ENCODE measurements around the gene GHITM.
"Not testable (repeated sequence)": the region's sequence is repeated elsewhere in the genome, so short reads cannot be mapped to it uniquely, and the experiment has no call there.

Gene GHITM, protein sequence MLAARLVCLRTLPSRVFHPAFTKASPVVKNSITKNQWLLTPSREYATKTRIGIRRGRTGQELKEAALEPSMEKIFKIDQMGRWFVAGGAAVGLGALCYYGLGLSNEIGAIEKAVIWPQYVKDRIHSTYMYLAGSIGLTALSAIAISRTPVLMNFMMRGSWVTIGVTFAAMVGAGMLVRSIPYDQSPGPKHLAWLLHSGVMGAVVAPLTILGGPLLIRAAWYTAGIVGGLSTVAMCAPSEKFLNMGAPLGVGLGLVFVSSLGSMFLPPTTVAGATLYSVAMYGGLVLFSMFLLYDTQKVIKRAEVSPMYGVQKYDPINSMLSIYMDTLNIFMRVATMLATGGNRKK

DNA sequence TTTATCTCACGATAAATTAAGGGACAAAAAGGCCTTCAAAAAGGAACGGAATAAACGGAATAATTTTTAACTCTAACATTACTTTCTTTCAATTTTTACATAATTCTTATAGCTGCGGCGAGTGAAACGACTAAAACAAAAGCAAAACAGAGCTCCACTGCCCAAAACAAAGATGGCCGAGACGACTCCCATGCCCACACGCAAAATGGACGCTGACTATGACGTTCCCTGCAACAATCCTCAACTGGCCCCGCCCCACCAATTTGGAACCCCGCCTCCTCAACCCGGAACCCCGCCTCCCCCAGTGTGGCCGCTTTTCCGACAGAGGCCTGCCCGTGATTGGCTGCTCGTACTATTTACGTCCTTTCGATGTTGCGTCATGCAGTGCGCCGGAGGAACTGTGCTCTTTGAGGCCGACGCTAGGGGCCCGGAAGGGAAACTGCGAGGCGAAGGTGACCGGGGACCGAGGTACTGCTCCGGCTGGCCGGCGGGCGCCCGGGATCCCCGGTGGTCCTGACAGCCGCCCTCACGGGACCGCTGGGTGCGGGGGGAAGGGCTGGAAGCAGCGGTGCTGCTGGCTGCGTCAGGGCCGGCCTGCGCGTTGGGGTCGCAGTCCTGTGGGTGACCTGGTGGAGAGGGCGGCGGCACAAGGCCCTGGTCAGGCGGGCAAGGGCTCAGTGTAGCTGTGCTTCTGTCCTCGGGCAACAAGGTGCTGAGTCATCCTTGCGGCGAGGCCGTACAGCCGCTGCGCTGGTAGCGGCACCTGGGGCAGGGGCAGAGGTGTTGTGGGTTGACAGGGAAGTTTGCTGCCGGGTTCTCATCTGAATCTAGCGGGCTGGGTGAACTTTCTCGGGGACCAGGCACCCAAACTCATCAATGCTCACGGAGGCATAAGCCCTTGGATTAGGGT, at the start of gene GHITM:
Gene GHITM, plus strand, starts transcription at position 384 of the 910 bp plus-strand sequence. CDS start 1,992 bp downstream, outside the sequence.
- DNase-seq = peak; percentile 99

DNA sequence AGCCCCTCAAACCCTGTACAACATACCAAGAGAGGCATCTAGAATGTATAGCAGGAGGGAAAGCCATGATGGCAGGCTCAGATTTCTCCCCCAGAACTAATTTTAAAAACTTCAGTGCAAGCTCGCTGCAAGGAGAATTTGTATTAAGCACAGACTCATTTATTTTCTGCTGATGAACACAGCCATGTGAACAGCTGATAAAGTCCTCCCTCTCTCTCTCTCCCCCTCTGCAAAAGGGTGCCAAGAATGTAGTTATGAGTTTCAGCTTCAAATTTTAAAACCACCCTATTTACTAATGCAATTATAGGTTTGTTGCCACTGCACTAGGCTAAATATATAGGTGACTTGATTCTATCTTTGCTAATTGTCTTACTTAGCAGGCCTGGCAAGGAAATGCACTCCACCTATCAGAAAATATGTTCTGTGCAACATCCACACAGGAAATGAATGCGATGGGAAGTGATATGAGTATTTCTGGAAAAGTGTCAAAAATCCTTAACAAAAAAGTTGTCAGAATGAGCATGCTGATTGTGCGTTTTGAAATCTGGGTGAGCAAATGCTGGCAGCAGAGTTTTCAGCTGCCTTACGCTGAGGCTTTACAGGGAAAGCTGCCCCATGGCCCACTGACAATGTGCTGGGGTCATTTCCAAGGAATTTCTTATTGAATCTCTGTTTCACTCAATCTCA, 43.4 kb upstream of the GHITM start:
- peak; percentile 49 for DNase-seq

DNA sequence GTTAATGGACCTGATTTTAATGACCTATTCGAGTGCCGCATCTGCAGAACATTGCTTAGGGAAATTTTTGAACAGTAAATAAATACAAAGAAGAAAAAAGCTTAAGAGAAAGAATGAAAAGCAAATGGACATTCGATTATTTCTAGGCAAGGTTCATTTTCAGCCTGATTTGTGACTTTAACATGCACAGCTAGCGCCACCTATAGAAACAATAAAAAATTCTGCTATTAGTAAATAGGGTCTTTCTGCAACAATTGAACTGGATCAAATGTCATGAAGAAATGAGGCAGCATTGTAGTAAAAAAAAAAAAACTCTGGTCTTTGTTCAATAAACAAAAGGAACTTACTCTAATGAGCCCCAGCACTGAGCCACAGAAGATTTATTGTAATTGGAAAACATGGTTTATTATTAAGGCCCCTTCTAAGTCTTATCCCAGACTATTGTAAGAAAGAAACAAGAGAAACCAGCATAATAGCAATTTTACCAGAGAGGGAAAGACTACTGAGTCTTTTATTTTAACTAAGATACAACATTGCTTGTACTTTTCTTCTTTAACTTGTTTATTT, 41.4 kb upstream of the GHITM start:
- DNase-seq = peak; percentile 10

DNA sequence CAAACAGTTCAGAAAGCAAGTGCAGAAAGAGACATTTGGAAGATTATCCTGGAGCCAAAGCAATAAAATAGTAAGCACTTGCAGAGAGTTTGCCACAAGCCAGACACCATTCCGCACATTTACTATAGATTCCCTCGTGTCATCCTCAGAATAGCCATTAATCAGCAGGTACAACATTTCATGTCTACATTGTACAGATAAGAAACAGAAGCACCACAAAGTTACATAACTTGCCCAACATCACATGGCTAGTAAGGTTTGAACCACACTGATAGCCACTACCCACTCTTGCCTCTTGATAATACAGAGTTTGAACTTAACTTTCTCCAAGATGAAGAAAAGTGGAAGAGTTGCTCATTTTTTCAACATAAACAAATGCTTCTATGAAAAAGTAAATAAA, 40.6 kb upstream of the GHITM start:
- DNase-seq = no peak

DNA sequence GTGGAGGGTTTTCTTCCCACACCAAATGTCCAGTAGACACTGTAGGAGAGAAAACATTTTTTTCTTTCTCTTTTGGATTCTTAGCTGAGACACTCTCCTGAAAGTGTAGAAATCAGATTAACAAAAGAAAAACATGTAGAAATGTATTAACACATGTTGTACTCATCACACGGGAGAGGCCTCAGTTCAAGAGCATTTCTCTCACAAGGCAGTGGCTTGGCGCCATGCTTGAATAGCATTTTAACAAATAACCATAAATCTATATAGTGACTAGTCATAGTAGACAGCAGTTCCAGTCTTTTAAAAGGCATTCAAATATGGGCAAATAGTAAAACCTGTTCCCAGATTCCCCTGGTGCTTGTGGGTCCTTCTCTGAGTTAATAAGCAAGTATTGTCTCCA, 38.3 kb upstream of the GHITM start:
- no peak for DNase-seq

DNA sequence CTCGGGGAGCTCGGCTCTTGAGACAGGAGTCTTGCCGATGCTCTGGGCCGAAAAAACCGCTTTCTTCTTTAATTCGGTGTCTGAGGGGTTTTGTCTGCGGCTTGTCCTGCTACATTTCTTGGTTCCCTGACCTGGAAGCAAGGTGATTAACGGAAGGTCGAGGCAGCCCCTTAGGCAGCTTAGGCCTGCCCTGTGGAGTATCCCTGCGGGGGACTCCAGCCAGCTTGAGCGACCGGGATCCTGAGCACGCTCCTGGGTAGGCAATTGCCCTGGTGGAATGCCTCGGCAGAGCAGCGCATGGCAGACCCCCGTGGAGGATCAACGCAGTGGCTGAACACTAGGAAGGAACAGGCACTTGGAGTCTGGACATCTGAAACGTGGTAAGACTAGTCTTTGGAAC, 30.5 kb upstream of the GHITM start:
- no peak for DNase-seq

DNA sequence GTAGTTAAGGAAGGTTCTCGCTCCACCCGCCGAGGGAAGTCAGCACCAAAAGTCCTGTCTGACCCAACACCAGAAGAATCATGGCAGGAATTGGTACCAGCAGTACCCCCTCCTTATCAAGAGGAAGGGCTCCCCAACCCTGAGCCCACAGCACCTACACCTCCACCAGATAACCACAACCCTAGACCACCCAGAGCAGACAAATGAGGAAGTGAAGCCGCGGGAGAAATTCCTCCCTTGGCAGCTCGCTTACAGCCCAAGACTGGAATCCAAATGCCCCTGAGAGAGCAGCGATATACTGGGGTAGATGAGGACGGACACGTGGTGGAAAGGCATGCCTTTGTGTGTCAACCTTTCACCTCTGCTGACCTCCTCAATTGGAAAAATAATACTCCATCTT, 29.5 kb upstream of the GHITM start:
- DNase-seq = not testable (repeated sequence)

DNA sequence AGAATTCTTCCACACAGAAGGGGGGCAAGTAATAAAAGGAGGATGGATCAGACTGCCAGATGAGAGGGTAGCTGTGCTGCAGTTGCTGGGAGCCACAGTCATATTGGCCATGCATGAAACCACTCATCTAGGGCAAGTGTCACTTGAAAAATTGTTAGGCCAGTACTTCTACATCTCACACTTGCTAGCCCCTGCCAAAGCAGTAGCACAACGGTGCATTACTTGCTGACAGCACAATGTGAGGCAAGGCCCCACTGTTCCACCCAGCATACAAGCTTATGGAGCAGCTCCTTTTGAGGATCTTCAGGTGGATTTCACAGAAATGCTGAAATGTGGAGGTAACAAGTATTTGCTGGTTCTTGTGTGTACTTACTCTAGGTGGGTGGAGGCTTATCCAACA, 25.8 kb upstream of the GHITM start:
- DNase-seq = not testable (repeated sequence)

DNA sequence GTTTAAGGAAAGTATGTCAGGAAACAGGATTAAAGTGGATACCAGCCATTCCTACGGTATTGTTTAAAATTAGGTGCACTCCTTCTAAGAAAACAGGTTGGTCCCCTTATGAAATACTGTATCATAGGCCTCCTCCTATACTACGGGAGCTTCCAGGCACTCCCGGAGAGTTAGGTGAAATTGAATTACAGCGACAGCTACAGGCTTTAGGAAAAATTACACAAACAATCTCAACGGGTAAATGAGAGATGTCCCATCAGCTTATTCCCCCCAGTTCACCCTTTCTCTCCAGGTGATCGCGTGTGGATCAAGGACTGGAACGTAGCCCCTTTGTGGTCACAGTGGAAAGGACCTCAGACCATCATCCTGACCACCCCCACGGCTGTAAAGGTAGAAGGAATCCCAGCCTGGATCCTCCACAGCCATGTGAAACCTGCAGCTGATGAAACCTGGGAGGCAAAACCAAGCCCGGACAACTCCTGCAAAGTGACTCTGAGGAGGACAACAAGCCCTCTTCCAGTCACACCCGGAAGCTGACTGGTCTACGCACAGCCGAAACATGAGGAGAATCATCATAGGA, 25.1 kb upstream of the GHITM start:
- no peak for DNase-seq

DNA sequence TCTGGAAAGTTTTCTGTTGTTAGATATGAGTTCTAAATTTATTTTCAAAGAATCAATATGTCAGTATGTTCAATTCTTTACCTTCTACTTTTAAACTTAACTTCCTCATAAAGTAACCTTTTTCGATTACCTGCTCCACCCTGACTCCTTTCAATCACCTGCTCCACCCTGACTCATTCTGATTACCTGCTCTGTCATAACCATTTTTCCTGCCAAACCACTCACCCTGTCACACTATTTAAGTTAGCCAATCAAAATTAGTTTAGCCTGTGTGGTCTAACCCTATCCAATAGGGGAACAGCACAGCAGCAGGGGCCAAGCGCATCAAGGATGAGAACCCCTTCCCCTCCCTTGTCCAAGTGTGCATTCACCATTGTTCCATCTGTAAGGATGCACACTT, 22.1 kb upstream of the GHITM start:
- DNase-seq = not testable (repeated sequence)

DNA sequence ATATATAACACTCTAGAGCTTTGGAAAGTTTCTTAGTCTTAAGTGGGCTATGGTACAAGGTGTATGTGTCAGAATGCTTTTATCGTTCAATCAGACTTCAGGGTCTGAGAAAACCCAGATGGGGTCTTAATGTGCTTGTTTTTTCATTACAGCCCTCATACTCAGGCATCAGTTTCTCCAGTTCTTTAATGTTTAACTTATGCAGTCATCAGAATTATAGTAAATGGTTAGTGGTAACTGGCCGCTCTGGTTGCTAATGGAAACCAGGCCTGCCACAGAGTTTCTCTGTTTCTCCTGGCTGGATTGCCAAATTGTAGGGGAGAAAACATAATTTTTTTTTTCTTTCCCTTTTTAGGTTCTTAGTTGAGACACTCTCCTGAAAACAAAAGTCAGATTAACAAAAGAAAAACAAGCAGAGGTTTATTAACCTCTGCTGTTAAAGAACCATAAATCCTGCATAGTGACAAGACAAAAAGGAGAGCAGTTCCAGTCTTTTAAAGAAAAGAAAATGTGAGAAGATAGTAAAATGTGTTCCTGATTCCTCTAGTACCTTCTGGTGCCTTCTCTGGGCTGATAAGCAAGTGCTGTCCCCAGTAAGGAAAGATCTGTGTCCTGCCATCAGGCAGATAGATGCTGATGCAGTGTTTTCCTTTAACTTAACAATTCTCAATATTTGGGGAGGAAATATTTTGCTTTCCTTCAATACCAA, 21.5 kb upstream of the GHITM start:
- no peak for DNase-seq

DNA sequence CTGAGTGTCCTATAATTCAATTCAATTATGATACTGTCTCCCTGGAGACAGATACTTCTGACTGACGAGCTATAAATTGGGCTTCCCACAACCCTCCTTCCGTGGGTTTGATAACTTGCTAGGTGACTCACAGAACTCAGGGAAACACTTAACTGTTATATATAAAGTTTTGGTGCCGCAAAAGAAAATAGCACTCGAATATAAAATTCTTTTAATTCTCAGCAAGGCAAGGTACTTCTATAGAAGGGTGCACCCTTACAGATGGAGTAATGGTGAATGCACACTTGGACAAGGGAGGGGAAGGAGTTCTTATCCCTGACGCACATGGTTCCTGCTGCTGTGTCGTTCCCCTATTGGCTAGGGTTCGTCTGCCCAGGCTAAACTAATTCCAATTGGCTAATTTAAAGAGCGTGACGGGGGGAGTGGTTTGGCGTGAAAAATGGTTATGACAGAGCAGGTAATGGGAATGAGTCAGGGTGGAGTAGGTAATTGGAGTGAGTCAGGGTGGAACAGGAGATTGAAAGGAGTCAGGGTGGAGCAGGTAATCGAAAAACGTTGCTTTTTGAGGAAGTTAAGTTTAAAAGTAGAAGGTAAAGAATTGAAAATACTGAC, 20.8 kb upstream of the GHITM start:
- DNase-seq = no peak

DNA sequence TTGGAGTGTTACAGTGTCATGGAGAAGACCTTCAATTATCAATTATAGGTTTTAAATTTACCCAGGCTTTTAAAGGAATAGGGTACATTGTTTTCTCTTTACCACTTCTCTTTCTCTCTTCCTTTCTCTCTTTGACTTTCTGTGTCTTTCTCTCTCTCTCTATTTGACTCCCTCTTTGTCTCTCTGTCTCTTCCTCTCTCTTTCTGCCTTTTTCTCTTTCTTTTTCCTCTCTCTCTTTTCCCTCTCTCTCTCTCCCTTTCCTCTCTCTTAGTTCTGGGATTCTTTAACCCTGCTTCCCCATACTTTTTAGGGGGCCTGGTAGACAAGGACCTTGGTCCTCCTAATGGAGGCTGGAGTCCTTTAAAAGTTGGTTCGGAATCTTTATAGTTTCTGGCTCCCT, 15.9 kb upstream of the GHITM start:
- no peak for DNase-seq

DNA sequence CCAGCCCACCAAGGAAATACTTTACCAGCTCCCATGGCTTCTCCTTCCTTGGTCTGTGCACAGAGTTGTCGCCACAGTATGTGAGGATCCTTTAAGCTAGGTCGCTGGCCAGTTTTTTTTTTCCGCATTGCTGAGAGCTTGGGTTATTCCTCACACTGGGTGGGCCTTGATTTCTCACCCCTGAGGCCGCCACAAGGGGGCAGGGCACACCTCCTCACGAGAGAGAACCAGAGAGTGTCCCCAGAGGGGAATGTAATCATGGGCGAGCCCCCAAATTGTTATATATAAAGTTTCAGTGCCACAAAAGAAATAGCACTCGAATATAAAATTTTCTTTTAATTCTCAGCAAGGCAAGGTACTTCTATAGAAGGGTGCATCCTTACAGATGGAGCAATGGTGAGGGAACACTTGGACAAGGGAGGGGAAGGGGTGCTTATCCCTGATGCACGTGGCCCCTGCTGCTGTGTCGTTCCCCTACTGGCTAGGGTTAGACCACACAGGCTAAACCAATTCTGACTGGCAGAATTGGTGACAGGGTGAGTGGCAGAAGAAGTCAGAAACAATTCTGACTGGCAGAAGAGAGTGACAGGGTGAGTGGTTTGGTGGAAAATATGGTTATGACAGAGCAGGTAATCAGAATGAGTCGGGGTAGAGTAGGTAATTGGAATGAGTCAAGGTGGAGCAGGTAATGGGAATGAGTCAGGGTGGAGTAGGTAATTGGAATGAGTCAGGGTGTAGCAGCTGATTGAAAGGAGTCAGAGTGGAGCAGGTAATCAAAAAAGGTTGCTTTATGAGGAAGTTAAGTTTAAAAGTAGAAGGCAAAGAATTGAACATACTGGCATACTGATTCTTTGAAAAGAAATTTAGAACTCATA, 13.2 kb upstream of the GHITM start:
- not testable (repeated sequence) for DNase-seq

DNA sequence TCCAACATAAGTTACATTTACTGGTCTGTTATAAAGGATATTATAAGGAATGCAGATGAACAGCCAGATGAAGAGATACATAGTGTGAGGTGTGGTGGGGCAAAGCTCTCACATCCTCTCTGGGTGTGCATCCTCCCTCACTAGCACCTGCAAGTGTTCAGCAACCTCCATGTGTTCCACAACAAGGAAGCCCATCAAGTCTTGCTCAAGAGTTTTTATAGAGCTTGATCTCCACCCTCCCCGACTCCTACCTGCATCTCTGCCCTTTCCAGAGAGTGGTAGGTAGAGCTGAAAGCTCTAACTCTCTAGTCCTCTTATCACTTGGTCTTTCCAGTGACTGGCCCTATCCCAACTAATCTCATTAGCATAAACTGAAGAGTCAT, 12.5 kb upstream of the GHITM start:
- no peak for DNase-seq

DNA sequence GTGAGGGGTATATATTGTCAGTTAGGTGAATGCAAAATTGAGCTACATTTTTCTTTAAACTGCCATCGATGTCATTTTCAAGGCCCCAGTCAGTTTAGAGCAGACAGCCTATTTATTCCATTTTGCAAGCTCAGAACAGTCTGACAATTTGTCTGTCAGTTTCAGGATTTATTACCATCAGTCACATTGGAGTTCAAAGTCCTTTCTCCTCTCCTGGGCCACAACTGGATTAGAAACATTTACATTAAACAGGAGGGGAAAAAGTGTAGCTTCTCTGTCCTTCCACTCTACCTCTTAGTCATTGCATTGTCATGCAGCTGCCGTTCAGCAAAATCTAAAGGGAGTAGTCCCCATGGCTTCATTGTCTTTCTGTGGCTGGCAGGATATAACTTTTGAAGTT, 3.5 kb upstream of the GHITM start:
- no peak for DNase-seq

DNA sequence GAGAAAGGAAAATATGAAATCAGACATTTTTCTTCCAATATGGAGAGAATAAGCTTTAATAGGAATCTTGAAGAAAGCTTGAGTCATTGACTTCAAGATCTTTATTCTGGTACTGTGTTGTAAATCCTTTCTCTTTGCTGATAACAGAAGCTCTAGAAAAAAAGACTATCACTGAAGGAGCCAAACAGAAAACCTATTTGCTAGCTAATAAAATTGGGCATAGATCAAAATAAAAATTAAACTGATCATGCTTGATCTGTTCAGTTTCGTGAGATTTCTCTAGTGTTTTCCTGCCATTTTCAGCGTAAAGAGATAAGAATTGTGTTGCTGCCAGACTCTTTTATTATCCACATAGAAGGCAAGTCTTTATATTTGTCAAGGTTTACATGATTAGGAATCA, 1.5 kb upstream of the GHITM start:
- no peak for DNase-seq

DNA sequence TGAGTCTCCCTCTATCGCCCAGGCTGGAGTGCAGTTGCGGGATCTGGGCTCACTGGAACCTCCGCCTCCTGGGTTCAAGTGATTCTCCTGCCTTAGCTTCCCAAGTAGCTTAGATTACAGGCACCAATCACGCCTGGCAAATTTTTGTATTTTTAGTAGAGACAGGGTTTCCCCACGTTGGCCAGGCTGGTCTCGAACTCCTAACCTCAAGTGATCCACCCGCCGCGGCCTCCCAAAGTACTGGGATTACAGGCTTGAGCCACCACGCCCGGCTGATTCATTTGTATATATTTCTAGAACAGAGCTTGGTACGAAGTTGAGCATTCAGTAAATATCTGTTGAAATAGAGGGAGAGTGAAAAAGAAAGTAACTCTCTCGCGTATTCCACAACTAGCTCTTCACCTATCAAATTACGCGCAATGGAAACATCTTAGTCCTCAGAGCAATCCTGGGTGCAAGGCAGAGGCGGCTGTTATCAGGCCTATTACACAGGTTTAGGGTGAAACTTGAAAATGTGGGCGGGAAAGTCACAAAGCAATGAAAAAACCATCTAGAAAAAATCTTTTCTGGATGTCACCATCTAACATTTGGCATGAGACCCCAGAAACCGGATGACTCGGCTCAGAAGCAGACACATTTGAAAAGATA, 707 bp upstream of the GHITM start:
- DNase-seq = no peak

DNA sequence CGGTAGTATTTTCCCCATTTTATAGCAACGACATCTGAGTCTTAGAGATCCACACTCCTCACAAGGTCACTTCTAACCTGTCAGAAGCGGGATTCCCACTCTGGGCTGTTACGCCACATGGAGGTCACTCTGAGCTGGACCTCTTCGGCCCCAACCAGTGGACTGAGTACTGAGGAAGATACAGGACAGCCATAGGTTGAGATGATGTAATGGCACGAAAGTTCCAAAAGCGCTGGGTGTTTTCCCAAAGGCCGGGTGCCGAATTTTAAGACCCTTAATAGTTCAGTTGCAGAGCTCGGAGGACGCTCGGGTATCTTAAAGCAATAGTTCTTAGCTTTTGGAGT, 699 bp downstream of the GHITM start:
- peak; percentile 34 for DNase-seq

DNA sequence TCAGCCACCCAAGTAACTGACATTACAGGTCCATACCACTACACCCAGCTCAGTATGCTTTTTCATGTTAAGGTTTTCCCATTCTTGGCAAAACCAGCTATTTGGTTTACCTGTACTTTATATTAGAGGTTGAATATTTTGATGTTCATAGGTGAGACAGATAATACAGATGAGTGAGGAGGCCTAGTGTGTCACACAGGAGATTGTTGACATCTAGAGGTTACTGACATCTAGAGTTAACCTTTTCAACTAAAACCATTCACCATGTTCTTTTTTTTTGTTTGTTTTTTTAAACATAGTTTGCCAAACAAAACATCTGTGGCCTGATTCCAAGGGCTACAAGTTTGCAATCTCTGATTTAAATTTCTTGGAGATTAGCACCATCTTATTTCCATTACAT, 8.0 kb downstream of the GHITM start:
- DNase-seq = no peak
